H9 (cell line): ENCODE data around the gene MGAT4A. TPM values are rescaled to one million over a fixed set of nuclear protein-coding genes. Genes with fewer than 3 reads are reported as not detected.

Experiments used
- DNase-seq: peaks from one replicate; pipeline ENCODE4 v3.0.0-alpha.2; 2017
- H2AFZ ChIP-seq: one replicate; pipeline ENCODE4 v1.6.1; 2013; ENCODE audit warnings: mild to moderate bottlenecking, low read length, control low read depth, moderate library complexity
- H2AK5ac ChIP-seq: 2 replicates; pipeline ENCODE4 v1.6.1; 2013; ENCODE audit warnings: low read length, control low read depth, mixed read lengths; ENCODE audit not compliant: insufficient read length
- H2BK120ac ChIP-seq: one replicate; pipeline ENCODE4 v1.6.1; 2013; ENCODE audit warnings: low read depth, mild to moderate bottlenecking, low read length, control low read depth, inconsistent platforms; ENCODE audit not compliant: poor library complexity, severe bottlenecking
- H2BK12ac ChIP-seq: 2 replicates; pipeline ENCODE4 v1.6.1; 2013; ENCODE audit warnings: low read length, control low read depth, mixed read lengths, low read depth; ENCODE audit not compliant: insufficient read length
- H2BK15ac ChIP-seq: 2 replicates; pipeline ENCODE4 v1.6.1; 2013; ENCODE audit warnings: low read depth, low read length, control low read depth
- H2BK20ac ChIP-seq: one replicate; pipeline ENCODE4 v1.6.1; 2013; ENCODE audit warnings: low read depth, mild to moderate bottlenecking, low read length, control low read depth, inconsistent platforms; ENCODE audit not compliant: poor library complexity, severe bottlenecking
- H2BK5ac ChIP-seq: 2 replicates; pipeline ENCODE4 v1.6.1; 2013; ENCODE audit warnings: low read length, control low read depth, mixed read lengths; ENCODE audit not compliant: insufficient read length
- H3K14ac ChIP-seq: 2 replicates; pipeline ENCODE4 v1.6.1; 2013; ENCODE audit warnings: low read length, control low read depth; ENCODE audit not compliant: insufficient read depth
- H3K18ac ChIP-seq: 2 replicates; pipeline ENCODE4 v1.6.1; 2013; ENCODE audit warnings: low read depth, mild to moderate bottlenecking, mixed read lengths, low read length, control low read depth; ENCODE audit not compliant: insufficient read length
- H3K23ac ChIP-seq: 2 replicates; pipeline ENCODE4 v1.6.1; 2013; ENCODE audit warnings: low read length, control low read depth, mixed read lengths, low read depth; ENCODE audit not compliant: insufficient read length
- H3K23me2 ChIP-seq: 2 replicates; pipeline ENCODE4 v1.6.1; 2013; ENCODE audit warnings: low read depth, mild to moderate bottlenecking, mixed read lengths, low read length, control low read depth; ENCODE audit not compliant: insufficient read length, poor library complexity, severe bottlenecking
- H3K27ac ChIP-seq: 2 replicates; pipeline ENCODE4 v1.5.1; 2013; ENCODE audit warnings: low read length, control low read depth, mixed read lengths, low read depth; ENCODE audit not compliant: insufficient read length
- H3K27me3 ChIP-seq: 2 replicates; pipeline ENCODE4 v1.6.1; 2013; ENCODE audit warnings: low read length, control low read depth, inconsistent platforms; ENCODE audit not compliant: insufficient read depth
- H3K4ac ChIP-seq: 2 replicates; pipeline ENCODE4 v1.6.1; 2013; ENCODE audit warnings: low read depth, mild to moderate bottlenecking, control low read depth, inconsistent platforms, low read length, moderate library complexity
- H3K4me1 ChIP-seq: 2 replicates; pipeline ENCODE4 v1.6.1; 2013; ENCODE audit warnings: low read length, control low read depth, inconsistent platforms; ENCODE audit not compliant: insufficient read depth
- H3K4me2 ChIP-seq: 2 replicates; pipeline ENCODE4 v1.6.1; 2013; ENCODE audit warnings: low read length, control low read depth, mixed read lengths; ENCODE audit not compliant: insufficient read length, insufficient read depth
- H3K56ac ChIP-seq: 2 replicates; pipeline ENCODE4 v1.6.1; 2013; ENCODE audit warnings: low read depth, mild to moderate bottlenecking, mixed read lengths, low read length, control low read depth; ENCODE audit not compliant: insufficient read length
- H3K79me1 ChIP-seq: 2 replicates; pipeline ENCODE4 v1.6.1; 2013; ENCODE audit warnings: low read depth, mild to moderate bottlenecking, moderate library complexity, low read length, control low read depth, inconsistent platforms; ENCODE audit not compliant: insufficient read depth, poor library complexity, severe bottlenecking
- H3K79me2 ChIP-seq: 2 replicates; pipeline ENCODE4 v1.6.1; 2013; ENCODE audit warnings: low read length, control low read depth, inconsistent platforms; ENCODE audit not compliant: insufficient read depth
- H3K9ac ChIP-seq: 2 replicates; pipeline ENCODE4 v1.6.1; 2013; ENCODE audit warnings: low read length, control low read depth, mixed read lengths; ENCODE audit not compliant: insufficient read length; ENCODE audit errors: extremely low read depth
- H3K9me3 ChIP-seq: one replicate; pipeline ENCODE4 v1.6.1; 2013; ENCODE audit warnings: low read depth, low read length, inconsistent platforms; ENCODE audit not compliant: control insufficient read depth
- H3T11ph ChIP-seq: one replicate; pipeline ENCODE4 v1.6.1; 2013; ENCODE audit warnings: mild to moderate bottlenecking, low read length, control low read depth, inconsistent platforms
- H4K20me1 ChIP-seq: one replicate; pipeline ENCODE4 v1.6.1; 2013; ENCODE audit not compliant: control insufficient read depth, insufficient read length, insufficient read depth
- H4K5ac ChIP-seq: 2 replicates; pipeline ENCODE4 v1.6.1; 2013; ENCODE audit warnings: low read depth, mild to moderate bottlenecking, mixed read lengths, low read length, control low read depth; ENCODE audit not compliant: insufficient read length
- H4K8ac ChIP-seq: replicated peaks from 2 replicates; pipeline ENCODE4 v1.6.1; 2013; ENCODE audit warnings: low read length, control low read depth, mixed read lengths, low read depth; ENCODE audit not compliant: insufficient read length
- H4K91ac ChIP-seq: 2 replicates; pipeline ENCODE4 v1.6.1; 2013; ENCODE audit warnings: low read depth, mild to moderate bottlenecking, moderate library complexity, mixed read lengths, low read length, control low read depth; ENCODE audit not compliant: insufficient read length
- H3K27ac Mint-ChIP-seq, 3 experiments: 2 replicates in 2 of 3; 3 replicates in 1 of 3; pipeline ENCODE4 v1.8.0; 2020 to 2021; ENCODE audit warnings: mixed read lengths in 3 of 3, mild to moderate bottlenecking in 1 of 3, moderate library complexity in 1 of 3
- H3K27me3 Mint-ChIP-seq: 2 replicates; pipeline ENCODE4 v1.8.0; 2021; ENCODE audit warnings: low read depth, mild to moderate bottlenecking, moderate library complexity, mixed read lengths
- H3K36me3 Mint-ChIP-seq, 3 experiments: 2 replicates in 2 of 3; 3 replicates in 1 of 3; pipeline ENCODE4 v1.8.0; 2020 to 2021; ENCODE audit warnings: low read depth in 3 of 3, mixed read lengths in 3 of 3; ENCODE audit not compliant: insufficient read depth in 1 of 3
- H3K4me1 Mint-ChIP-seq, 2 experiments: 2 replicates each; pipeline ENCODE4 v1.8.0; 2020; ENCODE audit warnings: mixed read lengths in 2 of 2
- H3K4me3 Mint-ChIP-seq, 2 experiments: 2 replicates in 1 of 2; 3 replicates in 1 of 2; pipeline ENCODE4 v1.8.0; 2020 to 2021; ENCODE audit warnings: mild to moderate bottlenecking in 2 of 2, mixed read lengths in 2 of 2, moderate library complexity in 1 of 2
- H3K9me3 Mint-ChIP-seq, 2 experiments: 2 replicates in 1 of 2; 3 replicates in 1 of 2; pipeline ENCODE4 v1.8.0; 2020; ENCODE audit warnings: mild to moderate bottlenecking in 2 of 2, mixed read lengths in 2 of 2, moderate library complexity in 1 of 2
- WGBS: extraction: QIAGEN DNeasy Blood & Tissue Kit; methylation state at CpG from one replicate; pipeline ENCODE4 v1.1.7; 2013; ENCODE audit warnings: missing lambda C conversion rate, low lambda C conversion rate, mixed read lengths; ENCODE audit not compliant: insufficient read length; ENCODE audit errors: extremely low coverage; 5-methylcytosine and 5-hydroxymethylcytosine counted together
- total RNA-seq: library from RNA; stranded (reverse); gene quantifications from 2 replicates; pipeline ENCODE4 v1.2.1, GENCODE V29; 2021
- TF ChIP-seq, protein P1 (sequence below): fragments of 200-600 bp; sonication (generic); conservative IDR thresholded peaks from 3 replicates; pipeline ENCODE4 v1.8.0; 2021; ENCODE audit warnings: antibody characterized with exemption, mild to moderate bottlenecking

Gene MGAT4A
- total RNA-seq, 1 experiment from 2014 or later, result 3.5 TPM

DNA sequence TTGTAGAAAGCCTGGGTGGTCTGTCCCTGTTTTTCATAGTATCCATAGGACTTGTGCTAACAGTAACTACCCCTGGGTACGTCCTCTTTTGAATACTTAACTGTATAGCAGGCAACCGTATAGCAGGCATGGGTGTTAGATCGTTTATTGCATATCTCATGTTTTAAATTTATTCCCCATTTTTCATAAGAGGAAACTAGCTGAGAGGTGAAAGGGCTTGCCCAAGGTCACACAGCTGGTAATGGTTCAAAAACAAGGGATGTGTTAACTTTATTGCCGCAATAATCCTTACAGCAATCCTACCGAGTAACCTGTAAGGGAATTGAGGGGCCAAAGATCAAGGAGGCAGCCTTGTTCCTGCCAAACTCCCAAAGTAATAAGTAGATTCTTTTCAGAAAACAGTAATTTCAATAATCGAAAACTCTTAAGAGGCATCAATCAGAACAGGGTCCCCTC, 990 bp upstream of the MGAT4A start:
- H3K4me2 ChIP-seq, result peak overlapping the region; percentile 62
- H4K20me1 ChIP-seq, result no peaks in the 10 kb centered on the region
- peaks cover 2 to 6% of the 10 kb centered on the region in 2 experiments; a peak in 2 of 5 replicates for H3K9me3 Mint-ChIP-seq
- no peak overlapping the region for H2BK20ac ChIP-seq
- peak overlapping the region; percentile 69 to 85 for H3K4me3 Mint-ChIP-seq
- no peaks in the 10 kb centered on the region for H3K79me1 ChIP-seq
- no peak overlapping the region for H3K9ac ChIP-seq
- peaks cover 4% of the 10 kb centered on the region for H3K23me2 ChIP-seq
- H3K27me3 ChIP-seq, result peaks cover 13% of the 10 kb centered on the region; the same call in 1 of the 2 replicates
- no peaks in the 10 kb centered on the region for H3K79me2 ChIP-seq
- H4K8ac ChIP-seq, result no peak overlapping the region
- no peak overlapping the region for H3K18ac ChIP-seq
- H3K36me3 Mint-ChIP-seq, result peaks cover 0 to 2% (median 0%) of the 10 kb centered on the region in 3 experiments; a peak in 2 of 7 replicates
- H3K27ac ChIP-seq, result no peak overlapping the region
- H2BK12ac ChIP-seq, result no peak overlapping the region
- H2BK120ac ChIP-seq, result no peak overlapping the region
- H3K27me3 Mint-ChIP-seq, result peaks cover 72% of the 10 kb centered on the region
- H3K23ac ChIP-seq, result no peak overlapping the region
- no peak overlapping the region for H2BK5ac ChIP-seq
- no peak overlapping the region for H3K27ac Mint-ChIP-seq
- WGBS, result no CpG with 5 or more reads among the region's 6 CpGs
- DNase-seq, result no peak
- no peak overlapping the region for H4K5ac ChIP-seq
- H2BK15ac ChIP-seq, result no peak overlapping the region
- H3K56ac ChIP-seq, result no peak overlapping the region
- H4K91ac ChIP-seq, result no peak overlapping the region
- no peaks in the 10 kb centered on the region for H3K4me1 ChIP-seq
- no peak overlapping the region for H3T11ph ChIP-seq
- H3K4me1 Mint-ChIP-seq, result peaks cover 6 to 8% of the 10 kb centered on the region in 2 experiments; a peak in 3 of 4 replicates
- H2AK5ac ChIP-seq, result no peak overlapping the region
- H3K4ac ChIP-seq, result no peak overlapping the region
- no peaks in the 10 kb centered on the region for H3K9me3 ChIP-seq
- TF ChIP-seq, protein P1, sequence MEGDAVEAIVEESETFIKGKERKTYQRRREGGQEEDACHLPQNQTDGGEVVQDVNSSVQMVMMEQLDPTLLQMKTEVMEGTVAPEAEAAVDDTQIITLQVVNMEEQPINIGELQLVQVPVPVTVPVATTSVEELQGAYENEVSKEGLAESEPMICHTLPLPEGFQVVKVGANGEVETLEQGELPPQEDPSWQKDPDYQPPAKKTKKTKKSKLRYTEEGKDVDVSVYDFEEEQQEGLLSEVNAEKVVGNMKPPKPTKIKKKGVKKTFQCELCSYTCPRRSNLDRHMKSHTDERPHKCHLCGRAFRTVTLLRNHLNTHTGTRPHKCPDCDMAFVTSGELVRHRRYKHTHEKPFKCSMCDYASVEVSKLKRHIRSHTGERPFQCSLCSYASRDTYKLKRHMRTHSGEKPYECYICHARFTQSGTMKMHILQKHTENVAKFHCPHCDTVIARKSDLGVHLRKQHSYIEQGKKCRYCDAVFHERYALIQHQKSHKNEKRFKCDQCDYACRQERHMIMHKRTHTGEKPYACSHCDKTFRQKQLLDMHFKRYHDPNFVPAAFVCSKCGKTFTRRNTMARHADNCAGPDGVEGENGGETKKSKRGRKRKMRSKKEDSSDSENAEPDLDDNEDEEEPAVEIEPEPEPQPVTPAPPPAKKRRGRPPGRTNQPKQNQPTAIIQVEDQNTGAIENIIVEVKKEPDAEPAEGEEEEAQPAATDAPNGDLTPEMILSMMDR, result no peak
- no peak overlapping the region for H3K14ac ChIP-seq
- H2AFZ ChIP-seq, result no peak overlapping the region
